ENCODE measurements around the gene LRRC1. TPM values are rescaled to one million over a fixed set of nuclear protein-coding genes. Genes with fewer than 3 reads are reported as not detected.

Gene LRRC1
- total RNA-seq, 2 experiments from 2014 or later = 3.2 TPM

- H3K4me3 Mint-ChIP-seq = no peak overlapping the region
- intact Hi-C loops (cut with micrococcal nuclease) = no loop called here
- peaks cover 9% of the 10 kb centered on the region for H3K36me3 Mint-ChIP-seq
- no peaks in the 10 kb centered on the region for H3K4me1 Mint-ChIP-seq (ENCODE audit: low read depth)
- no peaks in the 10 kb centered on the region for H3K27me3 Mint-ChIP-seq
- ChIA-PET CTCF (no interaction called here), POLR2A (no interaction called here)
- no peak overlapping the region for H3K27ac Mint-ChIP-seq
- peaks cover 9% of the 10 kb centered on the region for H3K9me3 Mint-ChIP-seq
- DNase-seq = no peak
Observed at GRCh38 chr6:53840027-53840426, 45.2 kb downstream of the LRRC1 start.

DNA sequence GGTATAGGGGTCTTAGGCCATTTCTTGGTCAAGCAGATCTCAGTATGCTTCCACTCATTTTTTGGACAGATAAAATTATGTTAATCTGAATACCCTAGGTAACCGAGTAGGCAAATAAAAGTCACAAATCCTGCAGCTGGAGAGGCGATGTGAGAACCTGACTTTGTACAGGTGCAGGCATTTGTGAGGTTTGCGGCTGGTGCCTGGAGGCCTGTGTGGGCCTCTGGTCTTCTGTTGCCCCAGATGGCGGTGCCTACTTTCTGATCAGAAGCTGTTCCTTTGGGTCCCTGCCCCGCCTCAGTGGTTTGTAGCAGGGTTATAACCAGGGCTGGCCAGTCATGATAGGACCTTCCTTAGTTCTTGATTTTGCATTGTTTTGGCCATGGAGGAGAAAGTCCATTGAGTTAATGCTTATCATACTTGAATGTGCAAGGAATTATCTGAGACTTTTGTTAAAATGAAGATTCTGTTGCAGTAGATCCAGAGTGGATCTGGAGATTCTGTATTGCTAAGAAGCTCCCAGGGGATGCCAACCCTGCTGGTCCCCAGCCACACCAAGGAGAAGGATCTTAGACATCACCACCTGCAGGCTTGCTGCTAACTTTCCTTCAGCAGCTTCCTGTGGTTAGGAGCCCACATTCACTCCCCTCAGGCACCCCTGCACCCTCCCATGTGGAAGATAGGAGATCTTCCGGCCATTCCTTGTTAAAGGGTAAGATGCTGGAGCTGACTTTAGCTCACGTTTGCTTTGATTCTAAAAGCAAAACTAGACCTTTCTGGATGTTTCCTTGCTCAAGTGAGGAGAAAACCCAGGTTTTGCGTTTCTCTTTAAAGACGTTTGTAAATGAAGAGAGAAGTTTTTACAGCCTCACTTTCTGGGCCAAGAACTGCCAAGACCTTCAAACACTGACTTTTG is 50.7 kb downstream of the LRRC1 start:
- H3K27ac Mint-ChIP-seq = no peak overlapping the region
- H3K9me3 Mint-ChIP-seq = peaks cover under 1% of the 10 kb centered on the region
- no peaks in the 10 kb centered on the region for H3K4me1 Mint-ChIP-seq (ENCODE audit: low read depth)
- ChIA-PET CTCF (no interaction called here), POLR2A (no interaction called here)
- H3K4me3 Mint-ChIP-seq = no peak overlapping the region
- DNase-seq = no peak
- intact Hi-C loops (cut with micrococcal nuclease) = no loop called here
- H3K36me3 Mint-ChIP-seq = peaks cover 4% of the 10 kb centered on the region
- H3K27me3 Mint-ChIP-seq = no peaks in the 10 kb centered on the region

DNA sequence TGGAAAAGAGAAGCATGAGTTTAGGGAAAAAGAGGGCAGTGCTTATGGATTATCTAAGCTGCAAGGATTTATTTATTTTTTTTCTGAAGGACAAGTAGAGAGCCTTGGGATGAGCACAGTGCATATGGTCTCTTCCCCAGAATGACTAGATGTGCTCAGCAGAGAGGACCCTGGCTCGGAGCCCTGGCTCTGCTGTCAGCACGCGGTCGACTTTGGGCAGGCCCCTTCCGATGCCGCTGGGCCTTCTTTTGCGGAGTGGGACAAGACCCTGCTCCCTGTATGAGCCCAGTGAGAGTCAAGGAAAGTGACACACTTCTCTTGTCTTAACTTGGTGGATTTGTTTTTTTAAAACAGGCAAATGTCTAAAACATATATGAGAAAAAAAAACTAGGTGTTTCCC is 51.4 kb downstream of the LRRC1 start:
- Mint-ChIP-seq H3K9me3 (no peaks in the 10 kb centered on the region), H3K4me1 (ENCODE audit: low read depth) (no peaks in the 10 kb centered on the region), H3K4me3 (no peak overlapping the region), H3K36me3 (peaks cover 4% of the 10 kb centered on the region), H3K27ac (no peak overlapping the region), H3K27me3 (no peaks in the 10 kb centered on the region)
- intact Hi-C loops (cut with micrococcal nuclease) = no loop called here
- ChIA-PET CTCF (no interaction called here), POLR2A (no interaction called here)
- no peak for DNase-seq

DNA sequence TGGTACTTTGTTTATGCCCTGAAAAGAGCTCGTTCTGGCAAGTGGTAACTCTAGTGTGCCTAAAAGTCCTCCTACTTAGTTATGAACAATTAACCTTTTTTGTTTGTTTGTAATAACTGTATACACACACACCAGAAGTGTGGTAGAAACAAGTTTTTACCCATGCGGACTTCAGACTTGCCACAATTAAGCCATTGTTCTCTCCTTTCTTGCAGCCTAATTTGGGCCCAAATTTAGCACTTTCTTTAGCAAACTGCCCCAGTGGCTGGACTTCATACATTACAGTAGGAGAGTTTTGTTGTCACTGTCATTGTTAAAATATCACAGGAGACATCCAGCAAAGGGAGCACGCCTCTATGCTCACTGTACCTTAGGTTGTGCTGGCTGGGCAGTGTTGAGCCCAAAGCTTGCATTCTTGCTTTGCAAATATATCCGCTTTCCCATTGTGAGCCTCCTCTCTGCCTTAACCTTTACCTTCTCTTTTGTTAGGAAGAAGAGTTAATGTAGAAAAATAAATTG is 53.0 kb downstream of the LRRC1 start:
- intact Hi-C loops (cut with micrococcal nuclease) = no loop called here
- CTCF ChIA-PET = no interaction called here
- POLR2A ChIA-PET = no interaction called here
- Mint-ChIP-seq H3K9me3 (no peaks in the 10 kb centered on the region), H3K27me3 (no peaks in the 10 kb centered on the region), H3K4me3 (no peak overlapping the region), H3K27ac (no peak overlapping the region), H3K36me3 (peaks cover 2% of the 10 kb centered on the region), H3K4me1 (ENCODE audit: low read depth) (no peaks in the 10 kb centered on the region)
- no peak for DNase-seq

DNA sequence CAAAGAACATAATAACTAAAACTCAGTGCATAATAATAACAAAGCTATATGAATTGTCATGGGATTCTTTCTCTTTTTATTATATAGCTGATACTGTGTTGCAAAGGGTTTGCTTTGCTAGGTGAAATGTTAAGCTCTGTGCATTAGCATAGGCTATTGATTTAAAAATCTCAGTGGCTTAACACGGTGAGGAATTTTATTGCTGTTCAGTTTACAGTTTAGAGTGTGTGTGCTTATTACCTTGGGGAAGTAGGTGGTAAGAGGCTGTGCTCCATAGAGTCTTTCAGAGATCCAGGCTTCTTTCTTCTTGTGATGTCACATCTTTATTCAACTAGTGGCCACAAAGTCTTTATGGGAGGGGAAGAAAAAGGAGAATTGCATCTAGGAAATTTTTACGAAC is 55.7 kb downstream of the LRRC1 start:
- ChIA-PET POLR2A (no interaction called here), CTCF (no interaction called here)
- H3K27ac Mint-ChIP-seq = no peak overlapping the region
- H3K4me1 Mint-ChIP-seq (ENCODE audit: low read depth) = peaks cover 20% of the 10 kb centered on the region
- H3K27me3 Mint-ChIP-seq = no peaks in the 10 kb centered on the region
- intact Hi-C loops (cut with micrococcal nuclease) = no loop called here
- H3K4me3 Mint-ChIP-seq = no peak overlapping the region
- peaks cover 2% of the 10 kb centered on the region for H3K36me3 Mint-ChIP-seq
- no peaks in the 10 kb centered on the region for H3K9me3 Mint-ChIP-seq
- no peak for DNase-seq

- POLR2A ChIA-PET = no interaction called here
- no peak for DNase-seq
- peaks cover 24% of the 10 kb centered on the region for H3K4me1 Mint-ChIP-seq (ENCODE audit: low read depth)
- H3K27ac Mint-ChIP-seq = no peak overlapping the region
- H3K36me3 Mint-ChIP-seq = no peaks in the 10 kb centered on the region
- H3K4me3 Mint-ChIP-seq = no peak overlapping the region
- H3K9me3 Mint-ChIP-seq = no peaks in the 10 kb centered on the region
- H3K27me3 Mint-ChIP-seq = no peaks in the 10 kb centered on the region
- intact Hi-C loops (cut with micrococcal nuclease) = no loop called here
- CTCF ChIA-PET = no interaction called here
Observed at GRCh38 chr6:53851561-53851960, 56.8 kb downstream of the LRRC1 start.

DNA sequence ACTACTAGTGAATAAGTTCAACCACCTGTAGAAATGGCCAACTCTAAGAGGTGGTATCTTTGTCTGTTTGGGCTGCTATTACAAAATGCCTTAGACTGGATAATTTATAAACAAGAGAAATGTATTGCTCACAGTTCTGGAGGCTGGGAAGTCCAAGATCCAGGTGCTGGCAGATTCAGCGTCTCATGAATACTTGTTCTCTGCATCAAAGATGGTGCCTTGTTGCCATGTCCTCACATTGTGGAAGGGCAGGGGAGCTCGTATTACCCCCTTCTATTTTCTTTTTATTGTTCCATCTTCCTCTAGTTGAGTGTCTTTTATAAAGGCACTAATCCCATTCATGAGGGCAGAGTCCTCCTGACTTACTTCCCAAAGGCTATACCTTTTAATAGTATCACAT is 58.0 kb downstream of the LRRC1 start:
- Mint-ChIP-seq H3K27me3 (no peaks in the 10 kb centered on the region), H3K4me1 (ENCODE audit: low read depth) (peaks cover 24% of the 10 kb centered on the region), H3K9me3 (no peaks in the 10 kb centered on the region), H3K4me3 (no peak overlapping the region), H3K36me3 (no peaks in the 10 kb centered on the region), H3K27ac (no peak overlapping the region)
- no peak for DNase-seq
- intact Hi-C loops (cut with micrococcal nuclease) = no loop called here
- ChIA-PET POLR2A (no interaction called here), CTCF (no interaction called here)

DNA sequence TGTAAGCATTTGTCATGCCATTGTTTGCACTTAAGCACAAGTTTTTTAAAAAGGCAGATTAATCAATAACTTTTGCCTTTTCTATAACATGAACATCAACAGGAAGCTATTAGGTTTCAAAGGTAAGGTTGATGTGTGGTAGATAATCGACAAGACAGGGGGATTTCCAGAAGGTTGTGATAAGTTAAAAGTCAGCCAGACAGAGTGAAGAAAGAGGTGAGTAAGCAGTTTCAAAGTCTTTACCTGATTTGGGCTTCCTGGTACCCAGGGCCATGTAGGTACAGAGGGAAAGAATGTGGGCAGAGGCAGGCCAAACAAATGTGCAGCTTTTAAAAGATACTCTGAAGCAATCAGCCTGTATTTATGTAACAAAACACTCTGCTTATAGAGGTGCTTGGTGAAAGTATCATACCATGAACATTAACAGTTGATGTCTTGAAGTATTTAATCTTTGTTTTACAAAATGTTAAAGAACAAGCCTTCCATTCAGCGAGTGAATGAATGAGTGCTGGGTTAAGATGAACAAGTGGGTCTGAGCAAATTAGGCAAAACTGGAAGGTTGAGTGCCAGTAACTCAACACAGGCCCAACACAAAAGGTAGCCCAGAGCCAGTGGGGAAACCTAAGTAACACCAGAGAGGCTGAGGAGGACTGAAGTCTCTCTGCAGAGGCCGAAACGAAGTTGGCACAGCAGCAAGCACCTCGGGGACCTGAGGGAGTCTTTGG is 60.2 kb downstream of the LRRC1 start:
- ChIA-PET CTCF (interaction anchor here (0.6 kb wide), 1 partner anchor 148 kb away, joined by 4 read pairs; no protein-coding TSS in a partner anchor), POLR2A (no interaction called here)
- peaks cover 24% of the 10 kb centered on the region for H3K4me1 Mint-ChIP-seq (ENCODE audit: low read depth)
- H3K27me3 Mint-ChIP-seq = no peaks in the 10 kb centered on the region
- no peak for DNase-seq
- no peaks in the 10 kb centered on the region for H3K36me3 Mint-ChIP-seq
- intact Hi-C loops (cut with micrococcal nuclease) = no loop called here
- H3K4me3 Mint-ChIP-seq = no peak overlapping the region
- H3K9me3 Mint-ChIP-seq = no peaks in the 10 kb centered on the region
- H3K27ac Mint-ChIP-seq = no peak overlapping the region

- ChIA-PET POLR2A (no interaction called here), CTCF (no interaction called here)
- DNase-seq = no peak
- Mint-ChIP-seq H3K27me3 (no peaks in the 10 kb centered on the region), H3K4me3 (no peak overlapping the region), H3K4me1 (ENCODE audit: low read depth) (peaks cover 24% of the 10 kb centered on the region), H3K9me3 (no peaks in the 10 kb centered on the region), H3K36me3 (no peaks in the 10 kb centered on the region), H3K27ac (no peak overlapping the region)
- intact Hi-C loops (cut with micrococcal nuclease) = no loop called here
Observed at GRCh38 chr6:53855940-53856339, 61.1 kb downstream of the LRRC1 start.

DNA sequence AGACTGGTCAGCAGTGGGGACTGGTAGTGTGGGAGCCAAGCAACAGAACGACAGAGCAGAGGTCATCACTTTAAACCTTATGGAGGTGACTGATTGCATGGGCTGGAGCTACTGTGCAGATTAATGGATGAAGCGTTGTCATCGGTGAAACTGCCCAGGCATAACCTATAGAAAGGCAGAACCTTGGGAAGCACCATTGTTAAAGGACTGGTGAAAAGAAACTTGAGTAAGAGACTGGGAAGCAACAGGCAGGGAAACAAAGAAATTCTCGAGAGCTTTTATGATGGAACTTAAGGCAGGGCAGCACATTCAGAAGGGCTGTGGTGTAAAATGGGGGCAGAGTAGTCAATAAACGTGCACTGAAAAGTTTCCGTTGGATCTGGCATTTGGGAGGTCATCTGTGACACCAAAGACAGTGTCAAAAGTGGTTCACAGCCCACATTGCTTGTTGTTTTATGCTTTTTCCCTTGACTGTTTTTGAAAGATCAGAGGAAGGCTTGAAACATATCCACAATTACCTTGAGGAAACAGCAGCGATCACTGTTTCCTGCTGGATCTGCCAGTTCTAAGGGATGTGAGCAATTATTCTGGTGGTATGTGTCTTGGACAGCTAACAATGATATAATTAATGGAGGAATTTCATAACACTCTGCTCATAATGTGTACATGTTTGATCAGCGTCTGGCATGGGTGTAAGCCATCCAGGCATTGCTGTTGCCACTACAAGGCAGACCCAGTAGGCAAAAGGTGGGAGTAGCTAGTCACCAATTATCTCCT is 62.7 kb downstream of the LRRC1 start:
- Mint-ChIP-seq H3K4me1 (ENCODE audit: low read depth) (peaks cover 26% of the 10 kb centered on the region), H3K9me3 (no peaks in the 10 kb centered on the region), H3K36me3 (no peaks in the 10 kb centered on the region), H3K4me3 (no peak overlapping the region), H3K27me3 (no peaks in the 10 kb centered on the region), H3K27ac (no peak overlapping the region)
- DNase-seq = no peak
- intact Hi-C loops (cut with micrococcal nuclease) = no loop called here
- ChIA-PET CTCF (no interaction called here), POLR2A (interaction anchor here (0.6 kb wide), 1 partner anchor 138 kb away, joined by 3 read pairs; no protein-coding TSS in a partner anchor)

GRCh38 chr6:53858196-53858595 is 63.4 kb downstream of the LRRC1 start:
- intact Hi-C loops (cut with micrococcal nuclease) = no loop called here
- Mint-ChIP-seq H3K27ac (no peak overlapping the region), H3K9me3 (no peaks in the 10 kb centered on the region), H3K27me3 (no peaks in the 10 kb centered on the region), H3K4me3 (no peak overlapping the region), H3K36me3 (no peaks in the 10 kb centered on the region), H3K4me1 (ENCODE audit: low read depth) (peaks cover 26% of the 10 kb centered on the region)
- no peak for DNase-seq
- POLR2A ChIA-PET = no interaction called here
- CTCF ChIA-PET = no interaction called here

DNA sequence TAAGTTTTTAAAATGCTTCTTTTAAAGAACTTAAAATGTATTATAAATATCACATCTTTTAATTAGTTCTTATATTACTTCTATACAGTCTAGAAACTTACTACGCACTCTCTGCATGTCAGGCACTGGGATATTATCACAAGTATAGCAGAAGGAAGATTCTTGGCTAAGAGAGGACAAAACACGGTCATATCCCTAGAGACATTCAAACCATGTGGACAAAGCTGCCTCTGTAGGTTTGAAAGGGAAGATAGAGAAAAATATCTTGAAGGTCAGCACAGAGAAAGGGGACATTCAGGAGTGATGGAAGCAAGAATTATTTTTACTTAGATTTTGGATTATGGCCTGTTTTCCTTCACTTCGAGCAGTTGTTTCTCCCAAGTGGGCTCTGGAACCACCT is 64.1 kb downstream of the LRRC1 start:
- intact Hi-C loops (cut with micrococcal nuclease) = no loop called here
- CTCF ChIA-PET = no interaction called here
- Mint-ChIP-seq H3K4me3 (no peak overlapping the region), H3K9me3 (no peaks in the 10 kb centered on the region), H3K27me3 (no peaks in the 10 kb centered on the region), H3K36me3 (no peaks in the 10 kb centered on the region), H3K27ac (no peak overlapping the region), H3K4me1 (ENCODE audit: low read depth) (peaks cover 22% of the 10 kb centered on the region)
- DNase-seq = no peak
- POLR2A ChIA-PET = no interaction called here
